HG03175 (cell line): ENCODE results near the gene RHOF.
"Not testable (repeated sequence)": the region's sequence is repeated elsewhere in the genome, so short reads cannot be mapped to it uniquely, and the experiment has no call there.

Experiments used
- ATAC-seq: cut with Tn5 transposase; IDR thresholded peaks from one replicate; pipeline ENCODE4 v1.9.1; 2021; ENCODE audit warnings: mild to moderate bottlenecking, moderate library complexity; ENCODE audit not compliant: unreplicated experiment

The RHOF gene

GRCh38 chr12:121750507-121750955, 43.0 kb downstream of the RHOF start:
- ATAC-seq: no peak

GRCh38 chr12:121749267-121749666, 44.2 kb downstream of the RHOF start:
- no peak for ATAC-seq

- no peak for ATAC-seq
Measured at GRCh38 chr12:121748571-121749265, 44.8 kb downstream of the RHOF start.

GRCh38 chr12:121748218-121748570, 45.3 kb downstream of the RHOF start:
- ATAC-seq: no peak

- not testable (repeated sequence) for ATAC-seq
Measured at GRCh38 chr12:121745545-121745944, 47.9 kb downstream of the RHOF start.

- no peak for ATAC-seq
Measured at GRCh38 chr12:121741743-121742142, 51.7 kb downstream of the RHOF start.

GRCh38 chr12:121740847-121741246, 52.6 kb downstream of the RHOF start:
- no peak for ATAC-seq

GRCh38 chr12:121738340-121738858, 55.1 kb downstream of the RHOF start:
- no peak for ATAC-seq

- no peak for ATAC-seq
Measured at GRCh38 chr12:121733849-121734248, 59.6 kb downstream of the RHOF start.

- no peak for ATAC-seq
Measured at GRCh38 chr12:121731473-121731872, 62.0 kb downstream of the RHOF start.

GRCh38 chr12:121729021-121729420, 64.5 kb downstream of the RHOF start:
- no peak for ATAC-seq
